HFFc6 (cell line): Measurements from ENCODE around the gene OR56A3. TPM values are rescaled to one million over a fixed set of nuclear protein-coding genes. Genes with fewer than 3 reads are reported as not detected.

Experiments used
- DNase-seq: peaks from one replicate; pipeline ENCODE4 v3.0.0-alpha.2; 2018
- H3K27ac Mint-ChIP-seq: 2 replicates; pipeline ENCODE4 v1.8.0; 2020; ENCODE audit warnings: mild to moderate bottlenecking, mixed read lengths
- H3K27me3 Mint-ChIP-seq: 2 replicates; pipeline ENCODE4 v1.8.0; 2021; ENCODE audit warnings: mild to moderate bottlenecking, moderate library complexity, mixed read lengths; ENCODE audit not compliant: insufficient read depth
- H3K36me3 Mint-ChIP-seq: 2 replicates; pipeline ENCODE4 v1.8.0; 2021; ENCODE audit warnings: low read depth, mixed read lengths
- H3K4me1 Mint-ChIP-seq: 2 replicates; pipeline ENCODE4 v1.8.0; 2020; ENCODE audit warnings: low read depth, mixed read lengths
- H3K4me3 Mint-ChIP-seq: 2 replicates; pipeline ENCODE4 v1.8.0; 2020; ENCODE audit warnings: mild to moderate bottlenecking, moderate library complexity, mixed read lengths
- H3K9me3 Mint-ChIP-seq: 2 replicates; pipeline ENCODE4 v1.8.0; 2020; ENCODE audit warnings: mild to moderate bottlenecking, mixed read lengths
- CTCF ChIP-seq: fragments of 200-600 bp; sonication (generic); IDR thresholded peaks from 2 replicates; pipeline ENCODE4 v1.5.0; 2021; ENCODE audit warnings: antibody characterized with exemption, mild to moderate bottlenecking
- total RNA-seq, 6 experiments: library from RNA; stranded (reverse); fragmentation: NEBNext Ultra II Directional; extraction: Animal tissue kit (Norgen Biotek cat#: 25700); gene quantifications; 2 replicates in 1 of 6; 3 replicates in 5 of 6; pipeline ENCODE4 v1.2.3, GENCODE V29; 2021

The OR56A3 gene
- total RNA-seq, 6 experiments from 2014 or later, result not detected

- no peaks in the 10 kb centered on the region; the same call in 1 of the 2 replicates for H3K27me3 Mint-ChIP-seq
- H3K4me1 Mint-ChIP-seq, result no peaks in the 10 kb centered on the region
- TF ChIP-seq CTCF, result no peak
Observed at GRCh38 chr11:5968394-5968793, 26.3 kb downstream of the OR56A3 start, which contains the start of gene OR56A5. TSS of gene OR56A5 (minus strand) at chr11:5968494. CDS start at chr11:5968494, 0 bp downstream.

GRCh38 chr11:5973530-5973929 lies 31.5 kb downstream of the OR56A3 start:
- no peak for DNase-seq
- no peak overlapping the region for H3K27ac Mint-ChIP-seq

More at GRCh38 chr11:5968394-5968793, 26.3 kb downstream of the OR56A3 start, which contains the start of gene OR56A5:
- H3K36me3 Mint-ChIP-seq, result peaks cover 4% of the 10 kb centered on the region; the same call in 1 of the 2 replicates
- no peak within 1 kb of the TSS for H3K27ac Mint-ChIP-seq
- no peak within 1 kb of the TSS for H3K4me3 Mint-ChIP-seq
- no peak for DNase-seq
- H3K9me3 Mint-ChIP-seq, result peaks cover 54% of the 10 kb centered on the region

GRCh38 chr11:5983443-5983842 lies 41.4 kb downstream of the OR56A3 start:
- no peak for DNase-seq
- no peaks in the 10 kb centered on the region for H3K36me3 Mint-ChIP-seq
- H3K9me3 Mint-ChIP-seq, result peaks cover 40% of the 10 kb centered on the region
- H3K4me3 Mint-ChIP-seq, result no peak overlapping the region
- no peak for TF ChIP-seq CTCF
- H3K27ac Mint-ChIP-seq, result no peak overlapping the region
- no peaks in the 10 kb centered on the region for H3K27me3 Mint-ChIP-seq
- no peaks in the 10 kb centered on the region for H3K4me1 Mint-ChIP-seq

More at GRCh38 chr11:5973530-5973929, 31.5 kb downstream of the OR56A3 start:
- H3K36me3 Mint-ChIP-seq, result peaks cover 4% of the 10 kb centered on the region; the same call in 1 of the 2 replicates
- H3K27me3 Mint-ChIP-seq, result no peaks in the 10 kb centered on the region; the same call in 1 of the 2 replicates
- no peak overlapping the region for H3K4me3 Mint-ChIP-seq
- peaks cover 49% of the 10 kb centered on the region for H3K9me3 Mint-ChIP-seq
- H3K4me1 Mint-ChIP-seq, result no peaks in the 10 kb centered on the region
- no peak for TF ChIP-seq CTCF

GRCh38 chr11:5986885-5987284 lies 44.8 kb downstream of the OR56A3 start, which contains the start of gene OR52L1:
TSS of gene OR52L1 (minus strand) at chr11:5986985. CDS start at chr11:5986930, 55 bp downstream.
- Mint-ChIP-seq H3K4me3 (no peak within 1 kb of the TSS), H3K27me3 (no peaks in the 10 kb centered on the region), H3K27ac (no peak within 1 kb of the TSS), H3K4me1 (no peaks in the 10 kb centered on the region), H3K36me3 (no peaks in the 10 kb centered on the region), H3K9me3 (peaks cover 21% of the 10 kb centered on the region)
- no peak for TF ChIP-seq CTCF
- DNase-seq, result no peak

- no peak for TF ChIP-seq CTCF
- no peak for DNase-seq
- Mint-ChIP-seq H3K4me1 (no peaks in the 10 kb centered on the region), H3K9me3 (peaks cover 22% of the 10 kb centered on the region), H3K27ac (no peak overlapping the region), H3K4me3 (no peak overlapping the region), H3K36me3 (no peaks in the 10 kb centered on the region), H3K27me3 (no peaks in the 10 kb centered on the region; the same call in 1 of the 2 replicates)
Observed at GRCh38 chr11:5989203-5989602, 47.2 kb downstream of the OR56A3 start.
